Hematopoietic multipotent progenitor cell (in vitro differentiated cells): ENCODE results near the gene ZNF800. TPM values are rescaled to one million over a fixed set of nuclear protein-coding genes. Genes with fewer than 3 reads are reported as not detected.

Experiments used
- DNase-seq, 3 donors: peaks; one replicate each; pipeline ENCODE4 v3.0.0-alpha.2; 2011 to 2015; ENCODE audit warnings: low read depth in 2 of 3, low spot score in 2 of 3
- total RNA-seq: library from RNA; depleted of rRNA; stranded (reverse); fragments of >200 nt; gene quantifications from one replicate; pipeline ENCODE4 v1.2.3, GENCODE V29; 2012

ZNF800 gene
- total RNA-seq, 1 donor, result 15.6 TPM

GRCh38 chr7:127390817-127391590 lies 1.5 kb downstream of the ZNF800 start:
- no peak for DNase-seq

GRCh38 chr7:127390186-127390816 lies 2.2 kb downstream of the ZNF800 start:
- no peak for DNase-seq

GRCh38 chr7:127389321-127389720 lies 3.2 kb downstream of the ZNF800 start:
- no peak for DNase-seq

DNA sequence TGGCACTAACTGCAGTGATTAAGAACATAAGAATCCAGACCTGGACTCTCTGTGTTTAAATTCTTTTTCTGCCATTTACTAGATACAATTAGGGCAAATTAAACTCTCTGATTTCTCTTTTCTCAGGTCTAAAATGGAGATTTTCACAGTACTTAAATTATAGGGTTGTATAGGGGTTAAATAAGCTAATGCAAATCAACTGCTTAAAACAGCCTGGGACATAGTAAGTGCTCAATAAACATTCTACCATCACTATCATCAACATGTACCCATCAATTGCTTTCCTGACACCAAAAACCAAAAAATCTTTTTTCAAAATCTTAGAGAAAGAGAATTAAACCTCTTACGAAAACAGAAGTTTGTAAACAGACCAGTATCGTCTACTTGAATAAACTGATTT lies 4.5 kb downstream of the ZNF800 start:
- no peak for DNase-seq

DNA sequence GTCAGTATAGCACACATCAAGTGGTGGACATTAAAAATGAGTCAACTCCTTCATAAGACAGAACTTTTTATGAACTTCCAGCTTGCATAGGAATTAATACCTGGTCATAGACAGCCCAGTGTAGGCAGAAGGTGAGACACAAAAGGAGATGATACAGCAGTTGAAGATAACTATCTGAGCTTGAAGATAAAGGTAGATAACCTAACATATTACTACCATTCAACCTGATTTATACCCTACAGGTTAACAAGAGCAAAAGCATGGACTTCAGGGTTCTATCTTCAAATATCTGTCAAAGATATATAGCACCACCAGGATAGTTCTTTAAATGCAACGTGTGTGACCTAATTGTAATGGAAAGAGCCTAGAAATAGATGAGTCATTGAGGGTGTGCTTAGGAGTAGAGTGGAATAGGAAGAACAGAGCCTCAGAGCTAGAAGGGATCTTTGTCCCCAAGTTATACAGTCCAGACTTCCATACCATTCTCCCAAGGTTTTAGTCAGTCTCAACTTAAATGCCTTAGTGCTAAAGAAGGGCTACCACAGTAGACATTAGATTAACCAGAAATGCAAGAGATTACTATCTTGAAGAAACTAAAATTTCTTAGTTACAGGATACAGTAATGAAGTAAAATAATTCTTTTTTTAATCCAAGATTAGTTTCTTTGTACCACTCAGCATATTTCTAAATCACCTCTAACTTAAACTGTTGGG lies 9.2 kb downstream of the ZNF800 start:
- DNase-seq, result no peak

DNA sequence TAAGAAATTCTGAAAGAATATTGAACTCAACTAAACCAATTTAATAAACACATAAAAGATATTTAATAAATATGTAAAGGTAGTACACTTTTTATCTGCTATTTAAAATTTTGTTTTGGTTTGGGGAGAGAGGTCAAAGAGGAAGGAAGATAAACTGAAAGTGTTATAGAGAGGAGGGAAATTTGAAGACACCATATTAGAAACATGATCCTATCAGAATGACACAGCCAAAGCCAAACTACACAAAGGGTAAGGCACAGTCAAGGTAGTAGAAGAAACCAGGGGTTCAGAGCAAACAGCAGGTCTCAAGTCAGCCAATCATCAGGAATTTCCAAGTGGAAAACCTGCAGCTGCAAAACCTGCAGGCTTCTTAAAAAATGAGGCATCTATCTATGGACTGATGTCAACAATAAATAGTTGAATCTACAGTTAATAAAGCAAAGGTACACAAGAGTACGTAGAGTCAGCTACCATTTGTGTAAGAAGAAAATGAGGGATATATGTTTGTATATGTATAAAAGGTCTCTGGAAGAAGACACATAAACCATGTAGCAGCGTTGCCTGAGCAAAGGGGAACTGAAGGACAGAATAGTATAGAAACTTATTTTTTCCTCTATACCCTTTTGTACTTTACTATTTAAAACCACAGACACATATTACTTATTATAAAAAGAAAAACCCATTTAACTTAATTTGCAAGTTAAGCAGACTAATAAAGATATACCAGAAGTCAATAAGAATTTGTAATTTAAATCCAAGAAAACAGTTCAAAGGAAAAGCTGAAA lies 10.0 kb downstream of the ZNF800 start:
- DNase-seq, result no peak

DNA sequence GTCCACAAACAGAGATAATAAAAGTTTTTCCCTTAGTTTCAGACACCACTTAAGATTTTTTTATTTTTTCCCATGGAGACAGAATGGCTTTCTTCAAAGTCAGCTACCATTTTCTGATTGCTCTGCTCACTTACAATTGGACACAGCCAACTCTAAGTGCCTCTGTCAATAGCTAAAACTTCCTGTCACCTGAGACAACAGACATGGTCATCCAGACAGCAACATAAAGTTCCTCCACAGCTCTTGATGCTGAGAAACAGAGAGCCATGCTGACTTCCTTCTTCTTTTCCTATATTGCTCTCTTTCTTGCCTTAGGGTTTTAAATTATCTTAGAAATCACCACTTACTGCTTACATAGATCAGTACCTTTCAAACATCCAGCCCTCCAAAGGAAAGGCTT lies 12.0 kb downstream of the ZNF800 start:
- peak in 1 of 3 donors; percentile 9 for DNase-seq

GRCh38 chr7:127379642-127380041 lies 12.9 kb downstream of the ZNF800 start:
- no peak for DNase-seq

- no peak for DNase-seq
These were observed 14.0 kb downstream of the ZNF800 start for GRCh38 chr7:127378537-127378936.

DNA sequence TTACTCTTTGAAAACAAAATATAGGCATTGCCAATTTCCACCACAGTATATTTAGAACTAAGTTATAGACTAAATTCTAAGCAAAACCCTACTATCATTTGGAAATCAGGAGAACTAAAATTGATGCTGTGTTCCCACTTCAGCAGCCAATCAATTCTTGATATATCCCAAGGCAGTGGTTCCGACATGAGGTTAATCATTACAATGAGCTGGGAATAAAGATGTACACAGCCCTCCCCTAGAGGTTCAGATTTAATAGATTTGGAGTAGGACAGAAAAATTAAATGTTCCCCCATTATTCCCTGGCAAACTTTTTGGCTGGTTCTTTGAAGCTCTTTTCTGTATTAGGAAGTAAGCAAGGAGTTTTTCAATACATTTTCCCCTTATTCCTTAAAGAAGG lies 15.1 kb downstream of the ZNF800 start:
- DNase-seq, result no peak

DNA sequence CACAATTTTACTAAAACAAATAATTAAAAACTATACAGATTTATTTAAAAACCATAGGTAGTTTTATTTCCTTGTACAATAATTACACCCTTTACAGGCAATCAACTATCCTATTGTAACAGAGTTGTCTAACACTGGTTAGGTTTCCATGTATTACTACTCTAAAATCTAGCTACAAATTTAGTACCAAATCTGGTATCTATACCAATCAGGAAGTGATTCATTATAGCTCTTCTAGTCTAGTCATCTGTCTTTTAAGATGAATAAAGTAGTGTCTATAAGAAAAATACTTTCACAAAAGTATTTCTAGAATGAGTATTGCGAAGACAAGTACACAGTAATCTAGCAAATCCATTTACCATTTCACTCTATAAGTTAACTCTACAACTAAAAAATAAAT lies 16.9 kb downstream of the ZNF800 start:
- no peak for DNase-seq

- DNase-seq, result no peak
These were observed 24.8 kb downstream of the ZNF800 start for GRCh38 chr7:127367679-127368078.

GRCh38 chr7:127366680-127367079 lies 25.8 kb downstream of the ZNF800 start:
- DNase-seq, result no peak

- no peak for DNase-seq
These were observed 26.6 kb downstream of the ZNF800 start for GRCh38 chr7:127365957-127366315.

DNA sequence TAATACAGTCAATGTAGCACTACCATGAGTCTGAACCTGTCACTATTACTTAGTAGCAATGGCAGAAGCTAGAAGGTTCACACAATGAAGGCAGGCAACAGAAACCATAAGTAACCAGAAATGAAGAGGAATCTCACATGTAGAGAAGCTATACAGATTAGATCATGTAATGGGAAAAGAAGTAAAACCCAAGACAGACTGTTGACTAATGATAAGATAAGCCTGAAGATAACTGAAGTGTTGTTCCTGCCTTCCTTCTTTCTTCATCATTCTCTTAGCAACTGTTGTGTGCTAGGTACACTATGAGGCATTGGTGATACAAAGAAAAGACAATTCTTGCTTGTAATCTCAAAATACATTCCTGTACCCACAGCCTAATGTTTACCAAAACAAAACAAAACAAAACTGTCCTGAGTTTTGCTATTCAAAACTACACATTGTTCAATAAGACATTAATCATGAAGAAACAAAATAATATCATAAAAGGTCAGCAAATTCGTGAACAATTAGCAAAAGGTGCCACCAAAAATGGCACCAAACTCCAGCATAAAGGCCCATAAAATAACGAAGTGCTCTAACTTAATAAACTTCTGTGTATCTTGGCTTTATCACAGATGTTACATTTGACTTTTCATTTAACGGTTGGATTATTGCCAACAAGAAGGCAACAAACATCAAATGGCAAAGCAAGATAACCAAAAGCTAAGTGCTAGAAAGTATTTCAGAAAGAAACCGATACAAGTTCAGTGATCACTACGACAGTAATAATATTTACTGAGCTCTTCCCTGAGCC lies 27.1 kb downstream of the ZNF800 start:
- DNase-seq, result no peak

- no peak for DNase-seq
These were observed 30.0 kb downstream of the ZNF800 start for GRCh38 chr7:127362364-127363027.

DNA sequence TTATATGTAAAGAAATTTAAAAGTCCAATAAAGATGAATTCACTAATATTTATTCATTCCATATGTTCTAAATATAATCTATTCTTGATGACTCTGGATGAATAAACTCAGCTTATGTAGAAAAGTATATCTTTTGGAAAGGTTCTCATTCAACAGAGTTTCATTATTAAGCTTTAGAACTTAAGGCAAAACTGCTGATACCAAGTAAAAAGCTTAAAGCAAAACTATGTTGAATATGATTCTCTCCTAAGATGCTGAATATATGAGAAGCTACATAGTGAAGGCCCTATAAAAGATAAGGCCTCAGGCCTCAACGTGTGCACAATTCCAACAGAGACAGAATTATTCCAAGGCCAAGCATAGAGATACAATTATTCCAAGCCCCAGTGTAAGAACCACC lies 30.8 kb downstream of the ZNF800 start:
- DNase-seq, result no peak

DNA sequence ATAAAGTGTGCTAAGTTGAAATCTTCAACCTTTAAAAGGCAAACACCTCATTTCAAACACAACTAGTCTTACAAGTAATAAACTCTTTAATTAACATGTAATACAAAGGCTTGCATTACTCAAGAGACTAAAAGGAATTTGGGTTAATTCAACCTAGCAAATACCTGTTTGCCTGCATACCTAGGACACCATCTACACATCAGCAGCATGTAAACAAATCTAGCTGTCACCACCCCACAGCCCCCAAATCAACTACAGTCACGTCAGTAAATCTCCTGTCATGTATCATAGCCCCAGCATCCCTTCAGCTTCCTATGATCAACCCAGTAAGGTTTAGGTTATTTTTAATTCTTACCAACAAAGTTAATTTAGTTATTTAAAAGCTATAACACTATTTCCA lies 33.5 kb downstream of the ZNF800 start:
- no peak for DNase-seq

DNA sequence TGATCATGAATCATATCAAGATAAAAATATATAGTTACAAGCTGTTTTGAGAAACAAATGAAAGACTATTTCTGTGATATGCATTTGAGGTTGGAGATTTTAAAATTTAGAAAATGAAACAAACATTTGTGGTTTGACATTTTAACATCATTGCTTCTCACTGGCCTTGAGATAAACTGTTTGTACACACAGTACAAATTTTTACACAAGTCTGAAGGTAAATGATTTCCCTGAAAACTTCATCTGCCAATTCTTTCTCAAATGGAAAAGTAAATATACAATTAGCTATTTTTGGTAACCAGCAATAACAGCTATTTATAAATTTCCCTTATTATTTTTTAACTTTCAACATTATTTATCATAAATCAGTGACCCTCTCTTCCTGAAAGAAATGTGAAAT lies 38.6 kb downstream of the ZNF800 start:
- no peak for DNase-seq

DNA sequence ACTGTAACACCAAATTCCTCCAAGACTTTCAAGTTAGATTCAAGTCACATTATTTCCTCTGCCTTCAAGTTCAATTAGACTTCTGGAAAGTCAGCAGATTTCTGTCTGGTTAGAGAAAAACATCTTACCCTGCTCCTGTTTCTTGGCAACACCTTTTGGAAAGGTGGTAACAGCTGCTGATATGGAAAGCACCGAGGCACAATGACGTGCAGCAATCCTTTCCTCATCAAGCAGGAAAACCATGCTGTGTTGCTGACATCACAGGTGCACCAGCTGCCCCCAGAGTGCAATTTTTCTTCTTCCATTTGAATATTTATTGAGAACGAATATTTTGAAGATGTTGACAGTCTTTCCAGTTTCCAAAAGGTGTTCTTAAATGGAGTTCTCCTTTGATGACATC lies 41.9 kb downstream of the ZNF800 start:
- DNase-seq, result no peak
